GM21723 (cell line): ENCODE measurements around the gene DOK6.

Experiments used
- ATAC-seq: cut with Tn5 transposase; IDR thresholded peaks from one replicate; pipeline ENCODE4 v1.9.1; 2021; ENCODE audit warnings: mild to moderate bottlenecking, moderate library complexity; ENCODE audit not compliant: unreplicated experiment

Gene DOK6

DNA sequence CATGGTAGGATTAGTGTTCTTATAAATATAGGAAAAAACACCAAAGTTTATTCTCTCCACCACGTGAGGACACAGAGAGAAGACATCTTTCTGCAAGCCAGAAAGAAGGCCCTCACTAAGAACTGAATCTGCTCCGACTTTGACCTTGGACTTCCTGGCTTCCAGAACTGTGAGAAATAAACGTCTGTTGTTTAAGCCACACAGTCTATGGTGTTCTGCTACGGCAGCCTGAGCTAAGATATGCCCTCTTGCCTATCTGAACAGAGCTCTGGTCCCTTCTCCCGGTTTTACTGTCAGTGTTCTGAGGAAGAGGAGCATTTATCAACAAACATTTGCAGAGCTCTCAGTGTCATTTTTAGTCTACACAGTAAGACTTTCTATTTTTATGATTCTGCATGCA lies 131.3 kb downstream of the DOK6 start:
- ATAC-seq = no peak

GRCh38 chr18:69537183-69537582 lies 136.5 kb downstream of the DOK6 start:
- ATAC-seq = no peak

DNA sequence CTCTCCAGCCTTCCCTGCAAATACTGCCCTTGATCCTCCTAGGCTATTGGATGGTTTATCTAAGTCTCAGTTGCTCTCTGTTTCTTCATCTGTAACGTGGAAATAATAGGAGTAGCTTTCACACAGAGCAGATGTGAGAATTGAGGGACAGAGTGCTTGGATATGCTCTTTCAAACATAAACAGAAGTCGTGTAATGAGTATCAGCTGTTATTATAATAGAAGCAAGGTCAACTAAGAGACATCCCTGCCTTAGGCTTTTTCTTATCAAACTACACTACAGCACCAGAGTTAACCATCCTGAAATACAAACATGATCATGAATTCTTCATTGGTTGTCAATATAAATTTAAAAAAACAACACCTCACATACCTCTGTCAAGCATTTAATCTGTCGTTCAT lies 138.2 kb downstream of the DOK6 start:
- no peak for ATAC-seq

GRCh38 chr18:69539404-69539803 lies 138.7 kb downstream of the DOK6 start:
- no peak for ATAC-seq

GRCh38 chr18:69556228-69556627 lies 155.5 kb downstream of the DOK6 start:
- ATAC-seq = no peak

GRCh38 chr18:69557282-69557681 lies 156.6 kb downstream of the DOK6 start:
- no peak for ATAC-seq

DNA sequence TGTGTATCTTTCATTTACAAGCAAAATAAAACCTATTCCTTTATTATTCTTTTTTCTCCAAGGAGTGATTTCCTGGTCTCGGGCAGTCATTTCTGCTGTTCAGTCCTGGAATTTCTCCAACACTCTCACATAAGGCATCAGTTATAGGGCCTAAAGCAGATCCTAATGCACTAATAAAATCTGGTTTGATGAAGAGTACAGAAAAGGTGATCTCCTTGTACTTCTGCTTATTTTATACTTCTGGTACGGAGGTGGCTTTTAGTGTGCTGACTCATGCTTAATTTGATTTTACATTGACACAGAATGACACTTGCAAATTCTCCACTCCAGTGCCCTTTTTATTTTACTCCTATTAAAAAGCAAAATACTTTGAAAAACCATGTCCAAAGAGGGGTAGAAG lies 157.4 kb downstream of the DOK6 start:
- no peak for ATAC-seq

- no peak for ATAC-seq
Observed at GRCh38 chr18:69559604-69560003, 158.9 kb downstream of the DOK6 start.

- no peak for ATAC-seq
Observed at GRCh38 chr18:69564602-69565001, 163.9 kb downstream of the DOK6 start.

DNA sequence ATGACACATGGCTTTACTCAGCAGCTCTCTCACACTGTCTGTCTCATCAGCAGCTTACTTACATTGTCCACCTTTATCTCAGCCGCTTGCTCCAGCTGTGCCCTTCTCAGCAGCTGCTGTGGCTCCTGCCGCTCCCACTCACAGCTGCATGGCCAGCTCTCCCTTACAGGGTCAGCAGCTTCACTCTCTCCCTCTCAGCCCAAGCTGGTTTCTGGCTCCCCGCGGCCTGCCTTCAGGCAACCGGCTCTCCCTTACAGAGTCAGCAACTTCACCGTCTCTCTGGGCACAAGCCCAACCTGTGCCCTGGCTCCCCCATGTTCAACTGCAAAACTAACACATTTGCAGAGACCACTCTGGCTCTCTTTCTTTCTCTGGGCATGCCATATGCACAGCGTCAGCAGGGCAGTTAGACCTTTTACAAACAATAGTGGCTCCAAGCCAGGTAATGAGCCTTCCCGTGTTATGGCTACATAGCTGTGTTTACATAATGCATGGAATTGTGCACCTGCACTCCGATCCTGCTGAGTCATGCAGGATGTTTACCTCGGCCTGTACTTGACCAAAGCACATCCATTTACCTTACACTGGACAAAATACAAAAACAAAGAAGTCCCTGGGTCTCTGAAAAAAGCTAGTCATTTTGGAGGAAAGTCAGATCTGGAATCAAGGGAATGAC lies 167.3 kb downstream of the DOK6 start:
- ATAC-seq = no peak

- ATAC-seq = no peak
Observed at GRCh38 chr18:69569133-69569532, 168.4 kb downstream of the DOK6 start.

DNA sequence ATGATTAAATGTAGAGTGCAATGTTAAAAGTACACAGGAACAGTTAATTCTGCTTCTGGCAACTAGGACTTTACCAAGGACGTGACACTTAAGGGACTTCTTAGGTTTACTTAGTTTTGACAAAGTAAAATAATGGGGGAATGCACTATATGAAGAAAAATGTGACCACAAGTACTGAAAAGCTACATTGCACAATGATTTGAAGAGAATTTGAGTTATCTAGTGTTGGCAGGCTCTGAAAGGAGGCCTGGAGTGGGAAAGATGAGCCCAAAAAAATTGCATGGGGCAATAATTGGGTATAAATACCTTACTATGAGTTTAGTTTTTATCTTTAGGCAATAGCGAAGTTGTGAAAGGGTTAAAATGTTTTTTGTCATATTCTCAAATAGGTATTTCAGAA lies 173.7 kb downstream of the DOK6 start:
- ATAC-seq = no peak

- ATAC-seq = peak; percentile 81
Observed at GRCh38 chr18:69580107-69580506, 179.4 kb downstream of the DOK6 start.

DNA sequence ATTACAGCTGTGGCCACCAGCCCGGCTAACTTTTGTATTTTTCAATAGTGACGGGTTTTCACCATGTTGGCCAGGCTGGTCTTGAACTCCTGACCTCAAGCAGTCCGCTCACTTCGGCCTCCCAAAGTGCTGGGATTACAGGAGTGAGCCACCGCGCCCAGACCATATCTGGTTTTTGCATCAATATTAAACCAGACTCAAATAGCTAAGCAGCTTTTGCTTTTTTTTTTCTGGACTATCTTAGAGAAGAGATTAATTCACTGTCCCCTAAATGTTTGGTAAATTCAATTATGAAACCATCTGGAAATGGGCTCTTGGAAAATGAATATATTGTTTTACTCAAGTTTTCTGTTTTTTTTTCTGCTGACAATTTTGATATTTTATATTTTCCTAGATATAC lies 183.7 kb downstream of the DOK6 start:
- ATAC-seq = no peak

- ATAC-seq = no peak
Observed at GRCh38 chr18:69585696-69586095, 185.0 kb downstream of the DOK6 start.

GRCh38 chr18:69586537-69586936 lies 185.8 kb downstream of the DOK6 start:
- no peak for ATAC-seq

DNA sequence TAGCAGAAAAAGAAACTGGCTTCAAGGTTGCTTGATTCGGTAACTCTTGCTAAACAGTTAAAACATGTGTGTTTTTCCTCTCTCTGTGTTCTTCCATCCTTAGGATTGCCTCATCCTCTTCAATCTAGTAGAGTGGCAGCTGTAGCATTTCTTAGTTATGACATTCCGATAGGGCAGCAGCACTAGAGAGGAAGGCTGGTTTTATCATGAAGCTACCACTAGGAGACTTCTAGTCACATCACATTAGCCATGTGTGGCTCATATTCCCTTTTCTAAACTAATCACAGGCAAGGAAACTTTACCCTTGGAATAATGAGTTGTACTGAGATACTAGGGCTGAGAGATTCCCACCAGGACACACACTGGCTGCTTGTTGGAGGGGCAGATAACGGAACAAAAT lies 187.6 kb downstream of the DOK6 start:
- no peak for ATAC-seq

- ATAC-seq = no peak
Observed at GRCh38 chr18:69590150-69590549, 189.5 kb downstream of the DOK6 start.

DNA sequence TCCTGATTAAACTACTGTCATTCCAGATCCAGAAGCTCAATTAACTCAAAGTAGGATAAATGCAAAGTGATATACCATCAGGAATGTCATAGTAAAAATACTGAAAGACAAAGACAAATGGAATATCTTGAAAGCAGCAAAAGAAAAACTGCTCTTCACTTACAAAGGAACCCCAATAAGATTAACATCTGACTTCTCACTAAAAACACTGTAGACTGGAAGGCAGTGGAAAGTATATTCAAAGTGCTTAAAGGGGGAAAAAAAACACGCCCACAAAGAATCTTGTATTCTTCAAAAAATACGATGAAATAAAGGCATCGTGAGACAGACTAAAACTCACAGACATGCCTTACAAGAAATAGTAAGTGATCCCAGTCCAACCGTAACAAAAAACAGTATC lies 195.7 kb downstream of the DOK6 start:
- ATAC-seq = no peak

- ATAC-seq = no peak
Observed at GRCh38 chr18:69597561-69597960, 196.9 kb downstream of the DOK6 start.

DNA sequence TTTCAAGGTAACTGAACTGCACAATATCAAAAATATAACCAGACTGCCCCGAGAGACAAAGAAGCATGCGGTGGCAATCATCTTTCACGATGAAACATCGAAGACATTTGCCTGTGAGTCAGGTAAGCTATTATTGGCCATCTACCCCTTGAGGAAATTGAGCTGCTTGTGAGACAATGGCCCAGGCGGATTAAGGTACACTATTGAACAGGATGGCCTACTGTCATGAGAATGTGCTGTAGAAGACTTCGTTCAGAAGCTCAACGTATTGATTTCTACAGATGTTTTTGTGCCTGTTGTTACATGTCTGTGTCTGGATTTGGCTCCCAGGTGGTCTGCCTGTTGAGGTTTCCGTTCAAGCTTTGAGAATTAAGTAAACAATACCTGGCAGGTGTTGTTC lies 198.7 kb downstream of the DOK6 start:
- ATAC-seq = no peak

GRCh38 chr18:69612242-69612641 lies 211.6 kb downstream of the DOK6 start:
- no peak for ATAC-seq

DNA sequence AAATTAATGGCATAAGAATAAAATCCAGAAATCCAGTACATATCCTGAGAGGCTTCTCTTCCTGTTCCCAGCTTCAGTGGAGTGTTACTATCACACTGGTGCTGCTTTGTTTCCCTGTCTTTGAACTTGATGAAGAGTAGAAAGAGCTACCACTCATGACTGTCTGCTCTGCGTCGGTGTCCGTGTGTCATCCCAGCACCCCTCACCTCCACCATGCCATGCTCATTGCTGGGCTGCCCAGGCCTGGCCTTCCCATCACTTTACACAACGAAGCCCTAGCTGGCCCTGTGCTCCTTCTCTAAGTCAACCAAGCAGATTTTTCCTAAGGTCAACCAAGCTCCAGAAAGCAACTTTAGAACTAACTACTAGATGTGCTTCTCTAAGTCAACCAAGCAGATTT lies 215.4 kb downstream of the DOK6 start:
- no peak for ATAC-seq
